Keratinocyte (primary cell): ENCODE measurements around the gene DCLK2. TPM values are rescaled to one million over a fixed set of nuclear protein-coding genes. Genes with fewer than 3 reads are reported as not detected.

Experiments
- DNase-seq: peaks from one replicate; pipeline ENCODE4 v3.0.0-alpha.2; 2011; ENCODE audit warnings: low read depth, missing footprints, low spot score
- FAIRE-seq: peaks from 2 replicates; lab custom pipeline; 2011; peaks lifted over from hg19 to GRCh38; lab: Jason Lieb, UNC
- H2AFZ ChIP-seq: 2 replicates; pipeline ENCODE4 v1.6.0; 2012; ENCODE audit warnings: low read length, control low read depth, inconsistent platforms; ENCODE audit not compliant: control insufficient read depth
- H3K27ac ChIP-seq: 2 replicates; pipeline ENCODE4 v1.5.1; 2011; ENCODE audit warnings: low read length; ENCODE audit not compliant: control insufficient read depth, insufficient read depth
- H3K27me3 ChIP-seq: 3 replicates; pipeline ENCODE4 v1.6.0; 2011; ENCODE audit warnings: low read length; ENCODE audit not compliant: control insufficient read depth, insufficient read depth; ENCODE audit errors: extremely low read depth
- H3K36me3 ChIP-seq, 2 experiments: 2 replicates in 1 of 2; 3 replicates in 1 of 2; pipeline ENCODE4 v1.5.1; 2011; ENCODE audit warnings: low read length in 2 of 2, mild to moderate bottlenecking in 1 of 2; ENCODE audit not compliant: control insufficient read depth in 2 of 2, insufficient read depth in 2 of 2; ENCODE audit errors: extremely low read depth in 1 of 2
- H3K4me1 ChIP-seq: 3 replicates; pipeline ENCODE4 v1.5.1; 2011; ENCODE audit warnings: low read length; ENCODE audit not compliant: control insufficient read depth, insufficient read depth; ENCODE audit errors: extremely low read depth
- H3K4me2 ChIP-seq: 3 replicates; pipeline ENCODE4 v1.6.0; 2011; ENCODE audit warnings: low read depth, low read length; ENCODE audit not compliant: control insufficient read depth, insufficient read depth; ENCODE audit errors: extremely low read depth
- H3K4me3 ChIP-seq, 3 experiments: fragments of 200-600 bp in 1 of 3; sonication (generic) in 1 of 3; 2 replicates in 2 of 3; 3 replicates in 1 of 3; pipeline ENCODE4 v1.5.1; 2011 to 2016; ENCODE audit warnings: low read length in 3 of 3, mild to moderate bottlenecking in 3 of 3, control low read depth in 2 of 3, inconsistent platforms in 1 of 3, low read depth in 1 of 3, mixed read lengths in 1 of 3, mixed run types in 1 of 3, moderate library complexity in 1 of 3; ENCODE audit not compliant: control insufficient read depth in 2 of 3, insufficient read depth in 2 of 3; ENCODE audit errors: extremely low read depth in 1 of 3
- H3K79me2 ChIP-seq: 2 replicates; pipeline ENCODE4 v1.6.0; 2012; ENCODE audit warnings: low read length; ENCODE audit not compliant: control insufficient read depth, insufficient read depth
- H3K9ac ChIP-seq: 3 replicates; pipeline ENCODE4 v1.6.0; 2011; ENCODE audit warnings: low read length; ENCODE audit not compliant: control insufficient read depth, insufficient read depth; ENCODE audit errors: extremely low read depth
- H3K9me1 ChIP-seq: 3 replicates; pipeline ENCODE4 v1.6.0; 2011; ENCODE audit warnings: low read length; ENCODE audit not compliant: control insufficient read depth, insufficient read depth; ENCODE audit errors: extremely low read depth
- H3K9me3 ChIP-seq: 2 replicates; pipeline ENCODE4 v1.5.1; 2012; ENCODE audit warnings: low read depth, low read length; ENCODE audit not compliant: control insufficient read depth
- H4K20me1 ChIP-seq: 3 replicates; pipeline ENCODE4 v1.6.0; 2011; ENCODE audit warnings: low read length; ENCODE audit not compliant: control insufficient read depth, insufficient read depth; ENCODE audit errors: extremely low read depth
- EZH2 ChIP-seq: IDR thresholded peaks from one replicate; pipeline ENCODE4 v1.6.1; 2012; ENCODE audit warnings: inconsistent platforms, mild to moderate bottlenecking, low read length, moderate library complexity
- dilution Hi-C: fragments of 300-500 bp; cut with MboI; formaldehyde crosslinking; loops from one replicate; pipeline ENCODE4 v1.7.0; 2020; ENCODE audit warnings: low sequenced_read_pairs; ENCODE audit not compliant: extremely low pct_ligation_motif_present
- polyA plus RNA-seq, 5 experiments: library from polyadenylated mRNA; depleted of rRNA in 3 of 5; stranded (reverse) in 3 of 5; stranded (forward) in 1 of 5; unstranded in 1 of 5; fragments of >200 nt; gene quantifications; 1 replicate in 1 of 5; 2 replicates in 3 of 5; 3 replicates in 1 of 5; pipeline versions ENCODE4 v1.2.1 to v1.2.3, GENCODE V29; 2011 to 2012; ENCODE audit warnings: missing spikeins in 2 of 5, low read depth in 1 of 5, low replicate concordance in 1 of 5
- TF ChIP-seq, protein P1 (sequence below), 3 experiments: IDR thresholded peaks in 1 of 3; conservative IDR thresholded peaks in 1 of 3; optimal IDR thresholded peaks in 1 of 3; 2 replicates in 2 of 3; 3 replicates in 1 of 3; pipeline versions ENCODE3 to v1.5.1; 2011; ENCODE audit warnings: low read length in 3 of 3, mild to moderate bottlenecking in 3 of 3, moderate library complexity in 2 of 3, control low read depth in 1 of 3, inconsistent platforms in 1 of 3; ENCODE audit not compliant: insufficient read depth in 2 of 3; ENCODE audit errors: extremely low read depth in 1 of 3

The DCLK2 gene
- polyA plus RNA-seq, 1 donor (not counting 4 experiments of a cell fraction or from before 2014, with no cell fraction given) = 0.07 TPM

- Histone ChIP-seq H3K9ac (no peak overlapping the region), H3K9me3 (no peaks in the 10 kb centered on the region), H3K27ac (no peak overlapping the region), H2AFZ (no peak overlapping the region), H3K79me2 (no peaks in the 10 kb centered on the region), H3K27me3 (no peaks in the 10 kb centered on the region), H3K36me3 (no peaks in the 10 kb centered on the region), H3K4me3 (no peak overlapping the region), H3K4me1 (no peaks in the 10 kb centered on the region), H3K9me1 (no peaks in the 10 kb centered on the region), H4K20me1 (no peaks in the 10 kb centered on the region), H3K4me2 (no peak overlapping the region)
- DNase-seq (no peak), FAIRE-seq (no peak)
- TF ChIP-seq, protein P1, sequence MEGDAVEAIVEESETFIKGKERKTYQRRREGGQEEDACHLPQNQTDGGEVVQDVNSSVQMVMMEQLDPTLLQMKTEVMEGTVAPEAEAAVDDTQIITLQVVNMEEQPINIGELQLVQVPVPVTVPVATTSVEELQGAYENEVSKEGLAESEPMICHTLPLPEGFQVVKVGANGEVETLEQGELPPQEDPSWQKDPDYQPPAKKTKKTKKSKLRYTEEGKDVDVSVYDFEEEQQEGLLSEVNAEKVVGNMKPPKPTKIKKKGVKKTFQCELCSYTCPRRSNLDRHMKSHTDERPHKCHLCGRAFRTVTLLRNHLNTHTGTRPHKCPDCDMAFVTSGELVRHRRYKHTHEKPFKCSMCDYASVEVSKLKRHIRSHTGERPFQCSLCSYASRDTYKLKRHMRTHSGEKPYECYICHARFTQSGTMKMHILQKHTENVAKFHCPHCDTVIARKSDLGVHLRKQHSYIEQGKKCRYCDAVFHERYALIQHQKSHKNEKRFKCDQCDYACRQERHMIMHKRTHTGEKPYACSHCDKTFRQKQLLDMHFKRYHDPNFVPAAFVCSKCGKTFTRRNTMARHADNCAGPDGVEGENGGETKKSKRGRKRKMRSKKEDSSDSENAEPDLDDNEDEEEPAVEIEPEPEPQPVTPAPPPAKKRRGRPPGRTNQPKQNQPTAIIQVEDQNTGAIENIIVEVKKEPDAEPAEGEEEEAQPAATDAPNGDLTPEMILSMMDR (optimal IDR thresholded peaks at IDR 0.05 in 1 of 3, IDR thresholded peaks at IDR 0.05 in 1 of 3, conservative IDR thresholded peaks at IDR 0.05 in 1 of 3; ENCODE audit: extremely low read depth in 1 of 3, insufficient read depth in 2 of 3, low read length in 3 of 3) = no peak
- no peak for TF ChIP-seq EZH2
- dilution Hi-C loops = no loop called here
Observed at GRCh38 chr4:150243932-150244331, 165.7 kb downstream of the DCLK2 start.

- TF ChIP-seq, protein P1 (optimal IDR thresholded peaks at IDR 0.05 in 1 of 3, IDR thresholded peaks at IDR 0.05 in 1 of 3, conservative IDR thresholded peaks at IDR 0.05 in 1 of 3; ENCODE audit: extremely low read depth in 1 of 3, insufficient read depth in 2 of 3, low read length in 3 of 3) = no peak
- no peak for TF ChIP-seq EZH2
- Histone ChIP-seq H3K9ac (no peak overlapping the region), H3K4me1 (no peaks in the 10 kb centered on the region), H3K9me1 (no peaks in the 10 kb centered on the region), H3K27me3 (no peaks in the 10 kb centered on the region), H4K20me1 (no peaks in the 10 kb centered on the region), H3K4me2 (no peak overlapping the region), H3K79me2 (no peaks in the 10 kb centered on the region), H3K27ac (no peak overlapping the region), H3K4me3 (no peak overlapping the region), H2AFZ (no peak overlapping the region), H3K36me3 (no peaks in the 10 kb centered on the region), H3K9me3 (no peaks in the 10 kb centered on the region)
- FAIRE-seq (no peak), DNase-seq (no peak)
- dilution Hi-C loops = no loop called here
Observed at GRCh38 chr4:150244600-150244999, 166.4 kb downstream of the DCLK2 start.
